ENCODE measurements around the gene ARHGEF39.

DNA sequence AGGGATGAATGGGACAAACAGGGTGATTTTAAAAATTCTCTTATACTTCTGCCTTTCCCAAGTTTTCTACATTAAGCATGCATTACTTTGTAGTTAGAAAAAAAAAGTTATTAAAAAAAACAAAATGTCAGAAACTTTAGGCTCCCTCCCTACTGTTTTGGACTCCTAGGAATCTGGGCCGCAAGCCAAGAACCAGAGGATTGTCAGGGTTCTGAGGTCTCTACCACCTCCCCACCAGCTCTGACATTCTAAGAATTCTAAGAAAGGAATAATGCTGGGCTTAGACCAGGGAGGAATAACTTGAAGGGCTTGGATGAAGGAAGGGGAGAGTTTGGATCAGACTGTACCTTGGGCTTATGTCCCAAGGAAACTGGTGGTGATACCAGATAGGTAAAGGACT lies 1.1 kb upstream of the ARHGEF39 start:
- TF ChIP-seq POLR2AphosphoS5 (IDR thresholded peaks at IDR 0.05) = no peak
- TF ChIP-seq, protein P1, sequence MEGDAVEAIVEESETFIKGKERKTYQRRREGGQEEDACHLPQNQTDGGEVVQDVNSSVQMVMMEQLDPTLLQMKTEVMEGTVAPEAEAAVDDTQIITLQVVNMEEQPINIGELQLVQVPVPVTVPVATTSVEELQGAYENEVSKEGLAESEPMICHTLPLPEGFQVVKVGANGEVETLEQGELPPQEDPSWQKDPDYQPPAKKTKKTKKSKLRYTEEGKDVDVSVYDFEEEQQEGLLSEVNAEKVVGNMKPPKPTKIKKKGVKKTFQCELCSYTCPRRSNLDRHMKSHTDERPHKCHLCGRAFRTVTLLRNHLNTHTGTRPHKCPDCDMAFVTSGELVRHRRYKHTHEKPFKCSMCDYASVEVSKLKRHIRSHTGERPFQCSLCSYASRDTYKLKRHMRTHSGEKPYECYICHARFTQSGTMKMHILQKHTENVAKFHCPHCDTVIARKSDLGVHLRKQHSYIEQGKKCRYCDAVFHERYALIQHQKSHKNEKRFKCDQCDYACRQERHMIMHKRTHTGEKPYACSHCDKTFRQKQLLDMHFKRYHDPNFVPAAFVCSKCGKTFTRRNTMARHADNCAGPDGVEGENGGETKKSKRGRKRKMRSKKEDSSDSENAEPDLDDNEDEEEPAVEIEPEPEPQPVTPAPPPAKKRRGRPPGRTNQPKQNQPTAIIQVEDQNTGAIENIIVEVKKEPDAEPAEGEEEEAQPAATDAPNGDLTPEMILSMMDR (IDR thresholded peaks at IDR 0.05) = no peak

Measured in breast epithelium (tissue), 3 donors.